Measurements from ENCODE around the gene GRN.

GRCh38 chr17:44334727-44335126 is 10.4 kb upstream of the GRN start:
- TF ChIP-seq CTCF (IDR thresholded peaks at IDR 0.05): no peak
- no peak for TF ChIP-seq EP300 (IDR thresholded peaks at IDR 0.05)
